ENCODE data around the gene PPFIA1. TPM values are rescaled to one million over a fixed set of nuclear protein-coding genes. Genes with fewer than 3 reads are reported as not detected.
"Not testable (repeated sequence)": the region's sequence is repeated elsewhere in the genome, so short reads cannot be mapped to it uniquely, and the experiment has no call there.

The PPFIA1 gene
- total RNA-seq, 1 donor from 2014 or later: 37.9 TPM

DNA sequence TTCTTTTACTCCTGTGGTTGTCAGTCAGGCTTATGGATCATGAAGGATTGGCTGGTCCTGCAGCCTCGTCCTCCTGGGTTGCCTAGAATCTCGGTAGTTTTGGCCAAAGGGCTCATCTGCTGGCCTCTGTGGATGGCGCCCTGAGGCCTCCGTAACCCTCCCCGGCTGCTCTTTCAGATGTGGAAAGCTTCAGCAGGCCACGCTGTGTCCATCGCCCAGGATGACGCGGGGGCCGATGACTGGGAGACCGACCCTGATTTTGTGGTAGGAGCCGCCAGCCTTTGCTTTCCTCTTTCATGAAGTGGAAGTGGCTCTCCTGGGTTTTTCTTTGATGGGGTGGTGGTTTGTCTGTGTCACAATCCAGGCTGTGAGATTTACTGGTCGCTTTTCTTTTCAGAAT, 136.6 kb downstream of the PPFIA1 start:
- FAIRE-seq (no peak), DNase-seq (ENCODE audit: low spot score in 2 of 2) (no peak)

DNA sequence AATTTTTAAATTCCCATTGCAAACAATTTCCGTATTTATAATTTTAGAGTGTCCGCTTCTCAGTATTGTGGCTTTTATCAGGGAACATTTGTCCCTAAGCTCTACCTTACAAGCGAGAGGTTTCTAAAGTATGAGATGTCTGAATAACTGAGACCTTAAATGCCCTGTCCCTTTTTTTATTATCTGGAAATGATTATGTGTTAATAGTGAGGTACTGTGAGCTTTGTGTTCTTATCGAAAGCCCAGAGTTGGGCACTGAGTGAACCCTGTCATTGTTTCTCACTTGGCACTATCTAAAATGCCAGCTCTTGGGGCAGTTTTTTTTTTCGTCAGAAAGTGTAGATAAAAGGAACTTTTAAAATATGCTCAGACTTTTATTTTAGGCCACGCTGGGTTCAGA, 137.3 kb downstream of the PPFIA1 start:
- DNase-seq (ENCODE audit: low spot score in 2 of 2) (no peak), FAIRE-seq (no peak)

DNA sequence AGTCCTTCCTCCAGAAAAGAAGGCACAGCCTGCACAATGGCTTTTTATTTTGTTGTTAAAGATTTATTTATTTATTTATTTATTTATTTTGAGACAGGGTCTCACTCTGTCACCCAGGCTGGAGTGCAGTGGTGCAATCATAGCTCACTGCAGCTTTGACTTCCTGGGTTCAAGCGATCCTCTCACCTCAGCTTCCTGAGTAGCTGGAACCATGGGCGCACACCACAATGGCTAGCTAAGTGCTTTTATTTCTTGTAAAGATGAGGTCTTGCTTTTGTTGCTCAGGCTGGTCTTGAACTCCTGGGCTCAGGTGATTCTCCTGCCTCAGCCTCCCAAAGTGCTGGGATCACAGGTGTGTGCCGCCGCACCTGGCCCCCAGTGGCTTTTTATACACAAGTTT, 137.8 kb downstream of the PPFIA1 start:
- DNase-seq (ENCODE audit: low spot score in 2 of 2); FAIRE-seq: not testable (repeated sequence)

DNA sequence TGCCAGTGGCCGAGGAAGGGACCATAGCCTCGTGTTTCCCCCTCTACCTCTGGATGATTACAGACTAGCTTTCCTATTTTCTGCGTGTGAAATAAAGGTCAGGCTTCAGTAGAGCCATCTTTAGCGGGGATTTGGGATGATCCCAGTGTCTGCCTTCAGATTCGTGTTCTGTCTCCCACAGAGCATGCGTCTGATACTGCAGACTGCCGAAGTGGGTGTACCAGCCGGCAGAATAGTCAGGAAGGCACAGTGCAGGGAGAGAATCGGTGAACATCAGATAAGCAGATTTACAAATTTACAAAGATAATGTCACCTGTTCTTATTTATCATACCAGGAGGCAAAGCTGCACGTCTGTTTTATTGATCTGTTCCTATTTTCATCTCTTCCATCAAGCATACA, 138.9 kb downstream of the PPFIA1 start:
- FAIRE-seq: no peak
- no peak for DNase-seq (ENCODE audit: low spot score in 2 of 2)

DNA sequence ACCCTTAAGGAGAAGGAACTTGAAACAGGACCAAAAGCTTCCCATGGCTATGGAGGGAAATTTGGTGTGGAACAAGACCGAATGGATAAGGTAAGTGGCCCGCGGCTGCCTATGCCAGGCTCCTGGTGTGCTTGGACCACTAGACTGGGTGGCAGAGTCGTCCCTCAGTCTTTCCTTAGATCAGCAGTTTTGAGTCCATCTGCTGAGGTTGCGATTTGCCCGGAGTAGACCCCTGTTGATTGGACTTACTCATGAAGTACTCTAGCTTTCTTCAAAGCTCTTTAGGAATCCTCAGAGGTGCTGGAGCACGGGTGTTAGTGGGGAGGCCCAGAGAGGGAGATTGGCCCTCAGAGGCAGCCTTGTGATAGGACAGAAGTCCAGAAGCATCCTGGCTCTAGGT, 139.4 kb downstream of the PPFIA1 start:
- FAIRE-seq: no peak
- DNase-seq (ENCODE audit: low spot score in 2 of 2): no peak

DNA sequence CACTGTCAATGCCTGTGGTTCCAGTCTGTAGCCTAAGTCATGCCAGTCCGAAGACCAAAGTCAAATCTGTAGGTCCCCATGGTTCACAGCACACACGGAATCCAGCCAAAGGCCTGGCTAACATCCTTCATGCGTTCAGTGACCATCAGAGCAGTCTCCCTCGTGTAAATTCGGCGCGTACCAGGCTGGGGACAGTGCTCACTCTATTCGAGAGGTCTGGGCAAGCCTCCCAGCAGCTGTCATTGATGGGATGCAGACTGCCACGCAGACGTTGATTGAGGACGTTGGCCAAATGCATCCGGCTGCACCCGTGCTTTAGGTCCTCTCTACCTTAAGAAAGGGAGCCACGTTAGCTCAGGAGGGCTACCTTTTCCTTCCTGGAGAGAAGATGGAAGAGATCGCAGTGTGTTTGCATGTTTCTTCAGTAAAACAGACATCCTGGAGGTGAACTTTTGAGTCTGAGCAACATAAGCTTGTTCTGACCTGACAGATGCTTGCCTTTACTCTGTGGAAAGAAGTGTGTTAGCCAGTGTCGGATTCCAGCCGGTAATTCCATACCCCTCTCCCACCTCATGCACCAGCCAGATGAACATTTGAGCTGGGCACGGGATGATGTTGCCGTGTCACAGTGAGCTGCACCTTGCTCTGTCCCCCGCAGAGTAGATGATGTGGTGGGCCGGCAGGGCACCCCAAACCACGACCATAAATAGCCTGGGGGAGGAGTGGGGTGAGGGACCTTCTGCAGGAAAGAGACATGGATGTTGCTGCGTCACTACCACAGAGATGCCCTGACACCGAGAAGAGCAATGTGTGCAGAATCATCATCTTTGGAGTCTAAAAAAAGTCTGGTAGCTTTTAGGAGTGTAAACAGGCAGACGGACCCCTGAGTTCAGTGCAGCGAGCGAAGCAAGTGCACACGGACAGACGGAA, 140.1 kb downstream of the PPFIA1 start:
- FAIRE-seq (no peak), DNase-seq (ENCODE audit: low spot score in 2 of 2) (no peak)

DNA sequence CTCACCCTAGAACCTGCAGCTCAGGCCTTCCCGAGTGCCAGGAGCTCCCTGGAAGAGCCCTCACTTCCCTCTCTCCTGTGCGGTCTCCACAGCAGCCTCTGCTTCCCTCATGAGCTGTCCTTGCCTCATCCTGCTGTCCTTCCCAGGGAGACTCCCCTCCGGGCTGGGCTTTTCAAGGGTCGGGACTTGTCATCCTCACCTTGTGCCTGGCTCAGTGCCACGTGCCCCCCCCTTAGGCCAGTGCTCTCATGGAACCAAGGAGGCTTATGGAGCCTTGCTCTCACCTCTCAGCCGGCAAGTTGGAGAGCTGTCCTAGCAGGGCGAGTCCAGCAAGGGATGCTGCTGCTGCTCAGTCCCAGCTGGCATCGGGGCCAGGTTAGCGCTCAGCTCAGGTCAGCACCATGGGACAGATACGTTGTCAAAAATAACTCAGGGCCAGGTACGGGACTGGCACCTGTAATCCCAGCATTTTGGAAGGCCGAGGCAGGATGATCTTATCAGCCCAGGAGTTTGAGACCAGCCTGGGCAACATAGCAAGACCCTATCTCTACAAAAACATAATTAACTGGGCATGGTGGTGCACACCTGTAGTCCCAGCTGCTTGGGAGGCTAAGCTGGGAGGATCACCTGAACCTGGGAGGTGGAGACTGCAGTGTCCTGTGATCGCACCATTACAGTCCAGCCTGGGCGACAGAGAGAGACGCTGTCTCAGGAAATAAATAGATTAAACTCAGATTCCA, 141.4 kb downstream of the PPFIA1 start:
- FAIRE-seq (no peak), DNase-seq (ENCODE audit: low spot score in 2 of 2) (no peak)

DNA sequence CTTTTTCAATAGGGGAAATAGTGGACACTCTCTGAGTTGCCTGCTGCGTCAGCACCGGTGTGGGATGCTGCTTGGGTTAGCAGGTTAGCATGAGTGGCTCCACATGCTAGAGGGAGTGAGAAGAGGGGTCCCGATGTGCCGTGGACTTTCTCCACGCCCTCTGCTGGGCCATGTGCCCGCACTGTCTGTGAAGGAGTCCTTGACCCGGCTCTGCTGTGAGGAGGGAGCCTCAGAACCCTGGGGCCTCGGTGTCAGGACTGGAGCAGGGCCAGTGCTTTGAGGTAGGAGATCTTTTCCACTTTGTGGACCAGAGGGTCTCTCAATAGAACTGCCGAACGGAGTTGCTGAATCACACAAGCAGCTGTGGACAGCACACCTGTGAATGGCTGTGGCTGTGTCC, 142.7 kb downstream of the PPFIA1 start:
- no peak for FAIRE-seq
- DNase-seq (ENCODE audit: low spot score in 2 of 2): no peak

DNA sequence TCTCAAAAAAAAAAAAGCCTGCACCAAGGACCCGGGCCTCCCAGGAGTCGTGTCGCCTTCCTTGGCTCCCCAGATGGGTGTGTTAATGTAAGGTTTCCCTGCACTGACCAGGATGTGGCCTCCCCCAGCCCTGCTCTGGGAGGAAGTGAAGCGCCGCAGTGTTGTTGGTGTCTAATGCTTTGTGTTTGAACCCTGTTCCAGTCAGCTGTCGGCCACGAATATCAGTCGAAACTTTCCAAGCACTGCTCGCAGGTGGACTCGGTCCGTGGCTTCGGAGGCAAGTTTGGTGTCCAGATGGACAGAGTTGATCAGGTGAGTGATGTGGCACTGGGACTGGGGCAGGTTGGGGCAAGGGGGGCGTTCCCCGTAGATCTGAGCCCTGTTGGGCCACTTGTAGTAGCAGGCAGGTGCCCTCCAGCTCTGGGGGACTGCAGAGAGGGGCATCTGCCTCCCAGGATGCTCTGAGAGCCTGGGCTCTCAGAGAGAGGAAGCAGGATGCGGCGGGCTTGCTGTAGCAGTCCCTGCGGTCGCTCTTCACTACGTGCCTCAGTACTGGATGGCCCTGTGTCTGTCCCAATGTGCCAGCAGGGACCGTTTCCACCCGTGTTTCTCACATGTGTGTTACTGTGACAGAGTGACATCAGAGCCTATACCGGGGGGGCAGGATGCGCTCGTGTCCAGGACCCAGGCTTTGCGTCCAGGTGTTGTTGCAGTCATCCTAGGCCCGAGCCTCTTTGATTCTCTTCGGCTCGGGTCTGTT, 144.0 kb downstream of the PPFIA1 start:
- FAIRE-seq: no peak
- no peak for DNase-seq (ENCODE audit: low spot score in 2 of 2)

DNA sequence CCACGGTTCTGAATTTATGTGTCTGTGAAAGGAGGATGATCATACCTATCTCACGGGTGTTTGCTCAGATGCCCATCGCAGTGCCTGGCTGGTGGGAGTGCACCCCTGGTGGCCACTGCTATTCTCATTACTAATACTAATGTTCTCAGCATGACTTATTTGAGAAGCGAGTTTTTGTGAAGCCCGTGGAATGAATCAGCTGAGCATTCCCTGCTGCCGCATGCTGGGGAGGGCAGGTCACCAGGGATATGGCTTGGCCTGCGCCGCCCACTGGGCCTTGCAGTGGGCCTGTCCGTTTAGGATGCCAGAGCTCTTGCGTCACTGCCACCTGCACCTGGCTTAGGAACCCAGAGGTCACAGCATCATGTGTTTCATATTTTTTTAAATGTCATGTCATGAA, 144.7 kb downstream of the PPFIA1 start:
- DNase-seq (ENCODE audit: low spot score in 2 of 2) (no peak), FAIRE-seq (no peak)

DNA sequence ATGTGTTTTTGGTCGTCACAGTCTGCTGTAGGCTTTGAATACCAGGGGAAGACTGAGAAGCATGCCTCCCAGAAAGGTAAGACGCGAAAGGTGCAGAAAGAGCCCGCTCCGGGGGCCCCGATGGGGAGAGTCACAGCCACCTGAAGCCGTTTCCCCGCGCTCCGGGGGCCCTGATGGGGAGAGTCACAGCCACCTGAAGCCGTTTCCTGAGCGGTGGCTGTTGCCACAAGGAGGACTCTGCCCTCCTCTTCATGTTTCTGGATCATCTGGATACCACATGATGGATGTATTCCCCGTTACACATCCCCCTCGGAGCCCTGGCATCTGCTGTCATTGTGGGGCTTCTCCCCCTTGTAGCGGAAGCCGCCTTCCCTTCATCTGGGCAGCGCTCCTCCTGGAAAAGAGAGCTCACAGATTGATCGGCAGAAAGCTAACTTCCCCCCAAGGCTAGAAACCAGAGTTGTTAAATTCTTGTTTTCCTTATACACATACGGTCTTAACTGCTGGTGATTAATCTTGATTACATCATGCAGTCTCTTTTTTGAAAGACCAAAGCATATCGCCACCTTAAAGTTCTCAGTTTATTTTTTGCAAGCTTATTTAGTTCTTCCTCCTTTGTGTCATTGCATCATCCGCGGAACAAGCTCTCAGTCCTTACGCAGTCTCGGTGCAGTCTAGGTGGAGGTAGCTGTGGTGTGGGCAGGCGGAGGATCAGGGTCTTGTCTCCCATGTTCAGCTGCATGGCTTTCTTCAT, 145.3 kb downstream of the PPFIA1 start:
- FAIRE-seq (no peak), DNase-seq (ENCODE audit: low spot score in 2 of 2) (no peak)

DNA sequence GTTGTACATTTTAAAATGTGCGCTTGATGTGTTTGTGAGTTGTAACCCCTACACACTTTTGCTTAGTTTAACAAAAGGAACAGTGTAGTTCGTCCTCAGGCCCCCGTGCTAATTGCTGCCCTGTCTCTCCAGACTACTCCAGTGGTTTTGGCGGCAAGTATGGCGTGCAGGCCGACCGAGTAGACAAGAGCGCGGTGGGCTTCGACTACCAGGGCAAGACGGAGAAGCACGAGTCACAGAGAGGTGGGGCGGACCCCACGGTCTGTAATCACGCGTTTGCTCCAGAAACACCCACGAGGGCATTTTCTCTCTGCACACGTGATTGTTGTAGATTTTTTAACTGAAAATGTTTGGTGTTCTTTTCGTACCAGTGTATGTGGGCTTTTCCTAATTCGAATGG, 146.4 kb downstream of the PPFIA1 start:
- DNase-seq (ENCODE audit: low spot score in 2 of 2): no peak
- no peak for FAIRE-seq

DNA sequence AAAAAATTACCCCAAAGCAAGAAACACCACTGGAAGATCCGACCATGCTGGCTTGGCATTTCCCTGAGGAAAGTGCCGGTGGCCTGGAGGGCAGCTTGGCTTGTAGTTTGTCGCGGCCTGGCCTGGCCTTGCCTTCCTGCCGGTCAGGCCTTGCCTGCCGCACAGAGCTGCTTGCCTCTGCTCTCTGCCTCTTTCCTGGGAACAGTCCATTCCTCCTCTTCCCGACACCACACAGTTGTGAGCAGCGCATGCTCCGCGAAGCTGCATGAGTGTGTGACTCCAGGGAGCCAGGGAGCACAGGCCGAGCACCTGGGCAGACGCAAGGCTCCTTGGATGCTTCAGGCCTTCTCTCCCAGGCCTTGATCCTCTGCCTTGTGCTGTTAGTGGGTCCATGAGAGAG, 147.6 kb downstream of the PPFIA1 start:
- no peak for FAIRE-seq
- DNase-seq (ENCODE audit: low spot score in 2 of 2): no peak

DNA sequence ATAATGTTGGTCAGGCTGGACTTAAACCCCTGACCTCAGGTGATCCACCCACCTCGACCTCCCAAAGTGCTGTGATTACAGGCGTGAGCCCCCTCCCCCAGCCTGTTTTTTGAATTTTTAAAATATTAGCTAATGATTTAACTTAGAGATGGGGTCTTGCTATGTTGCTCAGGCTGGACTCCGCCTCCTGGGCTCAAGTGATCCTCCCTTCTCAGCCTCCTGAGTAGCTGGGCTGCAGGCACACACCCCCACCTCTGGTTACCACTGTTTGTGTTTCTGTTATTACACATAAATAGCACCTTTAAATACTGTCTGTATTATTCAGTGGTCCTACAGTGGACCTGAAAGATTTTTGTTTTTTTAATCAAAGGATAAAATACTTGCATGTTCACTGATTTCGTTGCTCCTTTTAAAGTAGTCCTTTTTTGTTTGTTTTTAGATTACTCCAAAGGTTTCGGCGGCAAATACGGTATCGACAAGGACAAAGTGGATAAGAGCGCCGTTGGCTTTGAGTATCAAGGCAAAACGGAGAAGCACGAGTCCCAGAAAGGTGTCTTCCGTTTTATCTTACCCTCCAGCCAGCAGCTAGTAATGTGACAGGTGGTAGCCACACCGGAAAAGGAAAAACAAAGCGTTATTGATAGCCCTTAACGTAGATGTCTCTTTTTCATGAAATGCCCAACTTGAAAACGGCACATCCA, 149.0 kb downstream of the PPFIA1 start:
- FAIRE-seq: no peak
- DNase-seq (ENCODE audit: low spot score in 2 of 2): no peak

DNA sequence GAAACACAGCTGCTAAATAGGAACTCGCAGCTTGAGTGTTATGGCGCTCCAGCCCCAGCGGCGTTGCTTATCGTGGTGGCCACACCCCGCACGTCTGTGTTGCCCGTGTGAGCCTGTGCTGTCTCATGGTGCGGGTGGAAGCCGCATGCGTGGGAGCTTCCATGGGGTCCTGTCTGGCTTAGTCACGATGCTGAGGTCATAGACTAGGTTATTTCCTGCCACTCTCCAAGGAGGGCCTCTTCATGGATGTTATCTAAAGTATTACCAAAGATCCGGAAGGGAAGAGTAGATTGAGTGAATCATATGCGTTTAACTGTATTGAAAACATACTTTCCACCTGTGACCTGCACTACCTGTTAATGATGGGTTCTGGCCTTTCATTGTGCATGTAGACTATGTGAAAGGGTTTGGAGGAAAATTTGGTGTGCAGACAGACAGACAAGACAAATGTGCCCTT, 149.5 kb downstream of the PPFIA1 start:
- no peak for DNase-seq (ENCODE audit: low spot score in 2 of 2)
- FAIRE-seq: no peak

DNA sequence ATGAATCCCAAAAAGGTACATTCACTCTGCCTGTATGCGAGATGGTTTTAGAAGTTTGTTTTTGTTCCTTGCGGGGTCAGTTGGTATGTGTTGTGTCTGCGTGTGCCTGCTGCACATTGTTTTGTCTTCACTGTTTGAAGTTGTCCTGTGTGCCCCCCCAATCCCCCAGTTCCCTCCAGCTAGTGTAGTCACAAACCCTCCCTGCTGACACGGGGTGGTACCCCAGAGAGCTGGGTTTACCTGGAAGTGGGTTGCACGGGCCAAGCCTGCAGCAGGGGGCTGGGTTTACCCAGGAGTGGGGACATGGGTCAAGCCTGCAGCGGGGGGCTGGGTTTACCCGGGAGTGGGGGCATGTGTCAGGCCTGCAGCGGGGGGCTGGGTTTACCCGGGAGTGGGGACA, 150.0 kb downstream of the PPFIA1 start:
- DNase-seq (ENCODE audit: low spot score in 2 of 2) (no peak), FAIRE-seq (no peak)

DNA sequence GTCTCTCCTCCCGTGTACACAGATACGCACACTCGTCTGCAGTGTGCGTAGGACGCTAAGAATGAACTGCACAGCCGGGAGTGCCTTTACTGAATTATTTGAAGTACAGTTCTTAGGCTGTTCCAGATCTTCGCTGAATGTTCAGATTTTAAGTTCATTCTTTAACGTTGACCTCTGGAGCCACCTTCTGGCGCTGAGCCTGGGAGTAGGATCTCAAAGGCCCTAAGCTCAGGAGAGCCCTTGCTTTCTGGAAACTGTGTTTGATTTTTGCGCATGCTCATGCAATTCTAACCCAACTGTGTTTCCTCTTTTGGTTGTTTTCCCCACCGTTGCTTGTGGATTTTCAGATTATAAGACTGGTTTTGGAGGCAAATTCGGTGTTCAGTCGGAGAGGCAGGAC, 150.6 kb downstream of the PPFIA1 start:
- FAIRE-seq: no peak
- no peak for DNase-seq (ENCODE audit: low spot score in 2 of 2)

DNA sequence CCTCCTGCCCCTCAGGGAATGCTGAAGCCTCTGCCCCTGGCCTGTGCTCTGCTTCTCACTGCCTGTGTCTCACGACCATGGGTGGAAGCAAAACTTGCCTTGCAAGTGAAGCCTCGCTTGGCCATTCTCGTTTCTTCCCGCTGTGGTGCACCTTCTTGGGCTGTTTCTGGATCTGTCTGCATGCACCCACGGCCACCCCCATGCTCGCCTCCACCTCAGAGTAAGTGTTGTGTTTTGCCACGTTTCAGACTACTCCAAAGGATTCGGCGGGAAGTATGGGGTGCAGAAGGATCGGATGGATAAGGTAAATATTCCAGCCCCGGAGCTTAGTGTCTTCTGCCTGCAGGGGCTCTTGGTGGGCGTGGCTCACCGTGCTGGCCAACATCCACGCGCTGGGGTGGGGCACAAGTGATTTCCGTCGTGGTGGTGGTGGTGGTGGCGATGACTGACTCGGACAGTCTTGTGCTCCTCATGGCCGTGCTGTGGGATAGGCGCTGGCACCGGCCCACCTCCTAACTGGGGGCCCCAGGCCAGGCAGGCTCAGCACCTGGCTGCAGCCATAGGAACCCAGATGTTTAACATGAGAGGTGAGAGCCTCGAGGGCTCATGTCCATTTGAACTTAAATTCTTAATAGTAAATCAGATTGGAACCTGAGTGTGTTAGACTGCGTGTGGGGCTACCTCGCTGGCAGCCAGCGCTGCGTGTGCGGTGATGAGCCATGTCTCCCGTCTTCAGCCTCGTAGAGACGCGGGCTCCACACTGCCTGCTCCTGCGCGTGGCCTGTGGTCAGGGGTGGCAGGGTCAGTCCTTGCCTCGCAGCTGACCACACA, 152.4 kb downstream of the PPFIA1 start:
- DNase-seq (ENCODE audit: low spot score in 2 of 2) (no peak), FAIRE-seq (no peak)

All from frontal cortex (tissue), 4 donors.